Naive thymus-derived CD8-positive, alpha-beta T cell (primary cell): ENCODE results near the gene ZNF484. TPM values are rescaled to one million over a fixed set of nuclear protein-coding genes. Genes with fewer than 3 reads are reported as not detected.
A peak's percentile ranks its signal among the peaks of the same experiment; 100 is the strongest.
"Not testable (repeated sequence)": the region's sequence is repeated elsewhere in the genome, so short reads cannot be mapped to it uniquely, and the experiment has no call there.

Experiments used
- ATAC-seq, 2 donors: fragments of 150-1000 bp; cut with Tn5 transposase in 1 of 2; sonication (Bioruptor Pico), chemical (Tn5 transposase) in 1 of 2; 1 replicate in 1 of 2; 2 replicates in 1 of 2; pipeline ENCODE4 v1.10.0; 2021; ENCODE audit warnings: mild to moderate bottlenecking in 2 of 2, moderate library complexity in 2 of 2
- POLR2A ChIA-PET: fragments of 350-600 bp; sonication (Branson Sonifier 250); formaldehyde crosslinking; loops from one replicate; lab custom pipeline; 2021; ENCODE audit warnings: antibody characterized with exemption; lab: Charles Lee
- DNase-seq, 10 donors: peaks; one replicate each; pipeline versions ENCODE4 v3.0.0 to v3.0.0-alpha.2; 2020 to 2022
- H3K27ac Mint-ChIP-seq, 10 donors: one replicate each; pipeline ENCODE4 v1.8.0; 2020 to 2022; ENCODE audit warnings: mild to moderate bottlenecking in 10 of 10, mixed read lengths in 10 of 10, moderate library complexity in 4 of 10, inconsistent platforms in 1 of 10
- H3K27me3 Mint-ChIP-seq, 5 donors: one replicate each; pipeline ENCODE4 v1.8.0; 2021 to 2022; ENCODE audit warnings: mixed read lengths in 5 of 5
- H3K36me3 Mint-ChIP-seq, 3 donors: one replicate each; pipeline ENCODE4 v1.8.0; 2020 to 2022; ENCODE audit warnings: mixed read lengths in 3 of 3, mild to moderate bottlenecking in 2 of 3, inconsistent platforms in 1 of 3
- H3K4me1 Mint-ChIP-seq, 4 donors: one replicate each; pipeline ENCODE4 v1.8.0; 2021 to 2022; ENCODE audit warnings: mixed read lengths in 4 of 4
- H3K4me3 Mint-ChIP-seq, 10 donors: one replicate each; pipeline ENCODE4 v1.8.0; 2020 to 2022; ENCODE audit warnings: mild to moderate bottlenecking in 10 of 10, mixed read lengths in 10 of 10, moderate library complexity in 6 of 10, inconsistent platforms in 1 of 10
- H3K9me3 Mint-ChIP-seq, 9 donors: one replicate each; pipeline ENCODE4 v1.8.0; 2020 to 2022; ENCODE audit warnings: mixed read lengths in 9 of 9, mild to moderate bottlenecking in 3 of 9, inconsistent platforms in 1 of 9, moderate library complexity in 1 of 9
- polyA plus RNA-seq, 3 donors: library from polyadenylated mRNA; unstranded; fragments of 300-500 nt; fragmentation: Illumina TruSeq; gene quantifications; one replicate each; pipeline ENCODE4 v1.2.3, GENCODE V29; 2021
- total RNA-seq, 8 experiments: library from RNA in 2 of 8; stranded (reverse) in 2 of 8; gene quantifications; one replicate each; pipeline ENCODE4 v1.2.3 and lab custom pipeline; 2021 to 2026

The ZNF484 gene
- total and polyA plus RNA-seq, 5 experiments from 2014 or later: 3.1 to 24.6 (median 5.0) TPM

GRCh38 chr9:92890761-92891160 lies 12.9 kb upstream of the ZNF484 start:
- ATAC-seq: no peak
- POLR2A ChIA-PET: interaction anchor here (1.6 kb wide), 1 partner anchor 63 kb away, joined by 5 read pairs; no protein-coding TSS in a partner anchor
- Mint-ChIP-seq H3K27ac (no peak overlapping the region), H3K4me1 (peaks cover 22 to 51% (median 33%) of the 10 kb centered on the region in 4 donors), H3K36me3 (no peaks in the 10 kb centered on the region), H3K27me3 (peaks cover 0 to 2% (median 0%) of the 10 kb centered on the region in 5 donors), H3K4me3 (no peak overlapping the region), H3K9me3 (no peaks in the 10 kb centered on the region)
- no peak for DNase-seq

- peak; percentile 76 to 78 for ATAC-seq
- H3K4me1 Mint-ChIP-seq: peaks cover 31 to 69% (median 43%) of the 10 kb centered on the region in 4 donors
- H3K9me3 Mint-ChIP-seq: no peaks in the 10 kb centered on the region
These were observed 10.1 kb upstream of the ZNF484 start for GRCh38 chr9:92887880-92888338.

GRCh38 chr9:92886846-92887610 lies 9.2 kb upstream of the ZNF484 start:
- Mint-ChIP-seq H3K27ac (peak overlapping the region in 9 of 10 donors; percentile 58 to 90 (median 83)), H3K4me1 (peaks cover 31 to 66% (median 43%) of the 10 kb centered on the region in 4 donors), H3K4me3 (peak overlapping the region in 9 of 10 donors; percentile 26 to 79 (median 66))
- peak; percentile 62 to 88 for ATAC-seq
- DNase-seq: peak in 8 of 10 donors; percentile 50 to 84 (median 76)
- POLR2A ChIA-PET: interaction anchor here (0.6 to 2.2 kb wide), 9 partner anchors 19 to 250 kb away, joined by 3 to 21 read pairs (median 4); no protein-coding TSS in a partner anchor
- not testable (repeated sequence) for H3K36me3 Mint-ChIP-seq, H3K9me3 Mint-ChIP-seq, H3K27me3 Mint-ChIP-seq

More at GRCh38 chr9:92887880-92888338, 10.1 kb upstream of the ZNF484 start:
- DNase-seq: peak in 8 of 10 donors; percentile 26 to 69 (median 46)
- H3K27me3 Mint-ChIP-seq: peaks cover 0 to 5% (median 0%) of the 10 kb centered on the region in 5 donors
- H3K27ac Mint-ChIP-seq: peak overlapping the region; percentile 50 to 90 (median 83)
- peak overlapping the region; percentile 26 to 79 (median 65) for H3K4me3 Mint-ChIP-seq
- H3K36me3 Mint-ChIP-seq: no peaks in the 10 kb centered on the region
- POLR2A ChIA-PET: interaction anchor here (0.7 to 2.2 kb wide), 7 partner anchors 66 to 566 kb away, joined by 3 to 21 read pairs (median 4); partner anchors contain the start of gene FAM120AOS

GRCh38 chr9:92883666-92884405 lies 6.0 kb upstream of the ZNF484 start:
- not testable (repeated sequence) for ATAC-seq, H3K4me3 Mint-ChIP-seq, H3K27me3 Mint-ChIP-seq, H3K9me3 Mint-ChIP-seq, H3K36me3 Mint-ChIP-seq
- peaks cover 28 to 50% (median 38%) of the 10 kb centered on the region in 4 donors for H3K4me1 Mint-ChIP-seq
- H3K27ac Mint-ChIP-seq: peak overlapping the region in 4 of 10 donors; percentile 6 to 80 (median 26)
- DNase-seq: peak in 1 of 10 donors; percentile 9
- POLR2A ChIA-PET: interaction anchor here (1.1 kb wide), 1 partner anchor 181 kb away, joined by 3 read pairs; no protein-coding TSS in a partner anchor

GRCh38 chr9:92882276-92882675 lies 4.4 kb upstream of the ZNF484 start:
- H3K36me3 Mint-ChIP-seq: peaks cover 0 to 4% (median 2%) of the 10 kb centered on the region in 3 donors
- POLR2A ChIA-PET: interaction anchor here (0.6 kb wide), 1 partner anchor 604 kb away, joined by 3 read pairs; no protein-coding TSS in a partner anchor
- H3K27me3 Mint-ChIP-seq: peaks cover 0 to 5% (median 0%) of the 10 kb centered on the region in 5 donors
- H3K9me3 Mint-ChIP-seq: no peaks in the 10 kb centered on the region
- H3K4me3 Mint-ChIP-seq: no peak overlapping the region
- peak overlapping the region in 1 of 10 donors; percentile 82 for H3K27ac Mint-ChIP-seq
- ATAC-seq (no peak), DNase-seq (no peak)
- H3K4me1 Mint-ChIP-seq: peaks cover 25 to 48% (median 35%) of the 10 kb centered on the region in 4 donors

GRCh38 chr9:92875373-92875772 lies 2.5 kb downstream of the ZNF484 start:
- POLR2A ChIA-PET: interaction anchor here (1.4 kb wide), 1 partner anchor 72 kb away, joined by 3 read pairs; the partner anchor contains the start of gene FGD3
- peaks cover 4 to 35% (median 13%) of the 10 kb centered on the region in 3 donors for H3K36me3 Mint-ChIP-seq
- no peaks in the 10 kb centered on the region for H3K27me3 Mint-ChIP-seq
- H3K4me1 Mint-ChIP-seq: peaks cover 24 to 71% (median 59%) of the 10 kb centered on the region in 4 donors
- peak overlapping the region in 5 of 10 donors; percentile 31 to 99 (median 58) for H3K27ac Mint-ChIP-seq
- no peaks in the 10 kb centered on the region for H3K9me3 Mint-ChIP-seq
- ATAC-seq (no peak), DNase-seq (no peak)
- peak overlapping the region in 8 of 10 donors; percentile 20 to 99 (median 50) for H3K4me3 Mint-ChIP-seq

GRCh38 chr9:92870289-92870688 lies 7.5 kb downstream of the ZNF484 start:
- H3K4me1 Mint-ChIP-seq: peaks cover 19 to 61% (median 50%) of the 10 kb centered on the region in 4 donors

GRCh38 chr9:92866600-92866999 lies 11.2 kb downstream of the ZNF484 start:
- ATAC-seq, POLR2A ChIA-PET, H3K4me3 Mint-ChIP-seq, H3K27ac Mint-ChIP-seq, DNase-seq, H3K27me3 Mint-ChIP-seq, H3K9me3 Mint-ChIP-seq: not testable (repeated sequence)
- Mint-ChIP-seq H3K36me3 (peaks cover 24 to 80% (median 68%) of the 10 kb centered on the region in 3 donors), H3K4me1 (peaks cover 29 to 72% (median 56%) of the 10 kb centered on the region in 4 donors)

More at GRCh38 chr9:92870289-92870688, 7.5 kb downstream of the ZNF484 start:
- peaks cover 0 to 1% (median 0%) of the 10 kb centered on the region in 9 donors for H3K9me3 Mint-ChIP-seq
- POLR2A ChIA-PET: interaction anchor here (1.4 kb wide), 1 partner anchor 84 kb away, joined by 3 read pairs; no protein-coding TSS in a partner anchor
- peak overlapping the region in 1 of 10 donors; percentile 11 for H3K27ac Mint-ChIP-seq
- no peaks in the 10 kb centered on the region for H3K27me3 Mint-ChIP-seq
- peaks cover 19 to 75% (median 44%) of the 10 kb centered on the region in 3 donors for H3K36me3 Mint-ChIP-seq
- peak overlapping the region in 3 of 10 donors; percentile 14 to 39 (median 20) for H3K4me3 Mint-ChIP-seq
- DNase-seq (no peak), ATAC-seq (peak; percentile 28 to 30)

GRCh38 chr9:92864152-92864551 lies 13.7 kb downstream of the ZNF484 start:
- Mint-ChIP-seq H3K27me3 (no peaks in the 10 kb centered on the region), H3K9me3 (peaks cover 0 to 3% (median 0%) of the 10 kb centered on the region in 9 donors), H3K4me1 (peaks cover 23 to 70% (median 56%) of the 10 kb centered on the region in 4 donors), H3K36me3 (peaks cover 39 to 84% (median 77%) of the 10 kb centered on the region in 3 donors), H3K4me3 (no peak overlapping the region), H3K27ac (peak overlapping the region in 4 of 10 donors; percentile 4 to 64 (median 31))
- no peak for DNase-seq
- POLR2A ChIA-PET: no interaction called here
- ATAC-seq: no peak

- no peaks in the 10 kb centered on the region for H3K27me3 Mint-ChIP-seq
- peaks cover 22 to 82% (median 68%) of the 10 kb centered on the region in 3 donors for H3K36me3 Mint-ChIP-seq
- peak overlapping the region in 6 of 10 donors; percentile 1 to 46 (median 27) for H3K27ac Mint-ChIP-seq
- peaks cover 0 to 3% (median 0%) of the 10 kb centered on the region in 9 donors for H3K9me3 Mint-ChIP-seq
- ATAC-seq (no peak), DNase-seq (no peak)
- POLR2A ChIA-PET: interaction anchor here (0.7 kb wide), 1 partner anchor 131 kb away, joined by 5 read pairs; no protein-coding TSS in a partner anchor
- H3K4me1 Mint-ChIP-seq: peaks cover 19 to 56% (median 48%) of the 10 kb centered on the region in 4 donors
- no peak overlapping the region for H3K4me3 Mint-ChIP-seq
These were observed 17.0 kb downstream of the ZNF484 start for GRCh38 chr9:92860867-92861266.

- ATAC-seq (no peak), DNase-seq (no peak)
- peaks cover 0 to 2% (median 0%) of the 10 kb centered on the region in 9 donors for H3K9me3 Mint-ChIP-seq
- no peaks in the 10 kb centered on the region for H3K27me3 Mint-ChIP-seq
- H3K27ac Mint-ChIP-seq: peak overlapping the region in 3 of 10 donors; percentile 12 to 67 (median 41)
- no peak overlapping the region for H3K4me3 Mint-ChIP-seq
- peaks cover 8 to 27% (median 25%) of the 10 kb centered on the region in 4 donors for H3K4me1 Mint-ChIP-seq
- POLR2A ChIA-PET: interaction anchor here (0.6 kb wide), 2 partner anchors 128 to 178 kb away, joined by 3 read pairs; no protein-coding TSS in a partner anchor
- peaks cover 46 to 87% (median 76%) of the 10 kb centered on the region in 3 donors for H3K36me3 Mint-ChIP-seq
These were observed 20.6 kb downstream of the ZNF484 start for GRCh38 chr9:92857236-92857635.
